AG08396 (cell line): ENCODE results near the gene EIF2A.
A peak's percentile ranks its signal among the peaks of the same experiment; 100 is the strongest.
"Not testable (repeated sequence)": the region's sequence is repeated elsewhere in the genome, so short reads cannot be mapped to it uniquely, and the experiment has no call there.

ENCODE experiments used
- DNase-seq: peaks from one replicate; pipeline ENCODE4 v3.0.0; 2012; ENCODE audit warnings: low spot score, mixed read lengths

Gene EIF2A

DNA sequence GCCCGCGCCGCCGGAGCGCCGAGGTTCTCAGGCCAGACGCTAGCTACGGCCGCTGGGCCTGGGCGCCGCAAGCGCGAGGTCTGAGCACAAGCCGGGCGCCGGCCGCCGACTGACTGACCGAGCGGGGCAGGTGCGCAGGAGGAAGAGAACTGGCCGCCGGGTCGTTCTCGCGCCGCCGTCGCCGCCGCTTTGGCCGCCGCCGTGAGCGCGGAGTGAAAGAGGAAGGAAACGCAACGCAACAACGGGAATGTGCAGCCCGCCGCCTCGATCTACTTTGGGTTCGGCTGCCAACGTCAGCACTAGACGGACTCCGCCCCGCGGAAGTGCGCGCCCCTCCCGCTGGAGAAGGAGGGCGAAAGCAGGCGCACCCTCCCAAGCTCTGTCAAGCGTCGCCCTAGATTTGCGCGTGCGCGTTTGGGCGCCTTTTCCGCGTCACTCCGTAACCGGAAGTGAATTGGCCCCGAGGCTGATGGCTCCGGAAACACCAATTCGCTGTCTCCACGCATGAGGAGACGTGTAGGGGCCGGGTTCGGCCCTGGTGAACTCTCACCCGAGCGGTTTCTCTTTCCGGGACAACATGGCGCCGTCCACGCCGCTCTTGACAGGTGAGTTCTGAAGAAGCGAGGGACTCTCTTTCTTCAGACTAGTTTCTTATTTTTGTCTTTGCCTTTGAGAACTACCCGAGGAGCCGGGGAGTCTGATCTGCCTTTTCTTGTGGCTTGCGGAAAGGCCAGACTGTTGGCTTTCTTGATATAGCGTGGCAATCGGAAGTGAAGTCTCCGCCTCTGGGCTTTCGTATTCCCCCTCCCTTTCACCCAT is at the start of gene EIF2A, which contains the start of gene SERP1:
Gene EIF2A, plus strand, starts transcription at position 562 of the 819 bp plus-strand sequence. Its CDS starts 16 bp downstream, at position 578.
Gene SERP1, minus strand, starts transcription at position 271 of the 819 bp plus-strand sequence. CDS start 361 bp downstream, outside the sequence.
- peak; percentile 96 for DNase-seq

DNA sequence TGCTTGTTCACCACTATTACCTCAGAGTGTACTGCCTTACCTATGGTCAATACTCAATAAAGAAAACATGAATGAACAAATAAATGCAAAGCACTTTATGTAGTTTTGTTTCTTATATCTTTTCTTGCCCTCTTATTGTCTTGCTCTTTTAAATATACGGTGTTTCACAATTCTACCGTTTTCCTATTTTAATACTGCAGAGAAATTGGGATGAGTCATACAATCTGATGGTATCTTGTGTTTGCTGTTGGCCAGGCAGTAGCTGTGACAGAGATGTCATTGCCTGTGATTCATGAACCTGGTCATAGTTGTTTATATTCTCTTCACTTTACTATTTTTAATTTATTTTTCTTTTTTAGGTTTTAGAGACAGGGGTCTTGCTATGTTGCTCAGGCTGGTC is 48.6 kb upstream of the EIF2A start:
- peak; percentile 31 for DNase-seq

DNA sequence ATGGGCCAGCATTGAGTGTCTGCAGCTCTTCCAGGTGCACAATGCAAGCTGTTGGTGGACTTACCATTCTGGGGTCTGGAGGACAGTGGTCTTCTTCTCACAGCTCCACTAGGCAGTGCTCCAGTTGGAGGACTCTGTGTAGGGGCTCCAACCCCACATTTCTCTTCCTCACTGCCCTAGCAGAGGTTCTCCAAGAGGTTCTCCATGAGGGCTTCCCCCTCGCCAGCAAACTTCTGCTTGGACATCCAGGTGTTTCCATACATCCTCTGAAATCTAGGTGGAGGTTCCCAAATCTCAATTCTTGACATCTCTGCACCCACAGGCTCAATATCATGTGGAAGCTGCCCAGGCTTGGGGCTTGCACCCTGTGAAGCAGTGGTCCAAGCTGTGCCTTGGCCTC is 45.6 kb upstream of the EIF2A start:
- DNase-seq = not testable (repeated sequence)

DNA sequence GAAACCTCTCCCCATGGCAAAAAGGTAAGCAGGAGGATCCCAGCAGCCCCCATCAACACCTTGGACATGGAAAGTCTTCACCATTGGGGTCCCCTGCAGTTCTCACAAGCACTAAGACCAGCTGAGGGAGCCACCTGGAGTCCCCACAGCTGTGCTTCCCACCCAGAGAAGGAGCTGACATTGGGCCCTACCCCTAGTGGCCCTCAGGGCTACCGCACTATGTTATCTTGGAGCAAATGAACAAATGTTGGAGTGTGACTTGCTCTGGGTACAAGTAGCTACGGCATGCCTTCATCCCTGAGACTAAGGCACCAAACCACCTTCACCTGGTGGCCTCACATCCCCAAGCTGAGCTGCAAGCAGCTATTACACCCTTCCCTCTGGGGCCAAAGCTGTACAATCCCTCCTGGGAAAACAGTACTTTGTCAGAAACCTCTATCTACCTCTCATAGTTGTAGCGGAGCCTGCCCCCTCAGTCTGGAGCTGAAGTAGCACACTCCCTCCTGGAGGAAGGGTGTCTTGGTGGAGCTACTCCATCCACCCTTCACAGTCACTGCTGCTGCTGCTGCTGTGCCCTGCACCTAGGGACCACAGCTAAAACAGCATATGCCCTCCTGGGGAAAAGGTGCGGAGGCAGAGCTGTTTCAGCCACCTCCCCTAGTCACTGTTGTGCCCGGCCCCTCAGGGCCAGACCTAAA is 43.0 kb upstream of the EIF2A start:
- no peak for DNase-seq

DNA sequence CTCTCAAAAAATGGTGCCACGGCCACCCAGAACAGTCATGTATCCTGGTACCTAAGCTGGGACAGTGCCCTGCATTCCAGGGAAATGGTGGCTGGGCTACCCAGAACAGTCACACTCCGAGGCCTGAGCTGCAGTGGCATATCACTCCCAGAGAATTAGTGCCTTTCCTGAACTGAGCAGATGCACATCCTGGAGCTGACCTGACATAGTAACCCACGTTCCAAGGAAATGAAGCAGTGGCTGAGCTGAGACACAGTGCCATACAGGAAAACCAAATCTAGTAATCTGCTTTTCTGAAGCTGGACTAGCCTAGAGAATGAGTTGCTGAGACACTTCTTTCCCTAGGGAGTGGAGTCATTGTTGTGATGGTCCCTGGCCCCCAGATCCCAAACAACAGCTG is 42.1 kb upstream of the EIF2A start:
- no peak for DNase-seq

DNA sequence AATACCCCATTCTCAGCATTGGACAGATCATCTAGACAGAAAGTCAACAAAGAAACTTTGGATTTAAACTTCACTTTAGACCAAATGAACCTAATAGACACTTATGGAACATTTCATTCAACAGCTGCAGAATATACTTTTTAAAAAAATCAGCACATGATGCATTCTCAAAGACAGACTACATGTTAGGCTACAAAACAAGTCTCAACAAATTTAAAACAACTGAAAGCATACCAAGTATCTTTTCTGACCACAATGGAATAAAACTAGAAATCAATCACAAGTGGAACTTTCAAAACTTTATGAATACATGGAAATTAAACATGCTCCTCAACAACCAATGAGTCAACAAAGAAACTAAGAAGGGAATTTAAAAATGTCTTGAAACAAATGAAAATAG is 38.2 kb upstream of the EIF2A start:
- no peak for DNase-seq

DNA sequence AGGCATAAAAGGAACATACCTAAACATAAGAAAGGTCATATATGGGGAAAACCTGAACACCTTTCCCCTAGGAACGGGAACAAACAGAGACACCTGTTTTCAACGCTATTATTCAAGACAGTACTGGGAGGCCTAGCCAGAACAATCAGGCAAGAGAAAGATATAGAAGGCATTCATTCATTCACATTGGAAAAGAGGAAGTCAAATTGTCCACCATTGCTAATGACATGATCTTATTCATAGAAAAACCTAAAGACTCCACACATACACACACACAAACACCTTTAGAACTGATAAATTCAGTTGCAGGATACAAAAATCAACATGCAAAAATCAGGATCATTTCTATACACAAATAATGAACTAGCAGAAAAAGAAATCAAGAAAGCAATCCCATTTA is 36.8 kb upstream of the EIF2A start:
- DNase-seq = no peak

DNA sequence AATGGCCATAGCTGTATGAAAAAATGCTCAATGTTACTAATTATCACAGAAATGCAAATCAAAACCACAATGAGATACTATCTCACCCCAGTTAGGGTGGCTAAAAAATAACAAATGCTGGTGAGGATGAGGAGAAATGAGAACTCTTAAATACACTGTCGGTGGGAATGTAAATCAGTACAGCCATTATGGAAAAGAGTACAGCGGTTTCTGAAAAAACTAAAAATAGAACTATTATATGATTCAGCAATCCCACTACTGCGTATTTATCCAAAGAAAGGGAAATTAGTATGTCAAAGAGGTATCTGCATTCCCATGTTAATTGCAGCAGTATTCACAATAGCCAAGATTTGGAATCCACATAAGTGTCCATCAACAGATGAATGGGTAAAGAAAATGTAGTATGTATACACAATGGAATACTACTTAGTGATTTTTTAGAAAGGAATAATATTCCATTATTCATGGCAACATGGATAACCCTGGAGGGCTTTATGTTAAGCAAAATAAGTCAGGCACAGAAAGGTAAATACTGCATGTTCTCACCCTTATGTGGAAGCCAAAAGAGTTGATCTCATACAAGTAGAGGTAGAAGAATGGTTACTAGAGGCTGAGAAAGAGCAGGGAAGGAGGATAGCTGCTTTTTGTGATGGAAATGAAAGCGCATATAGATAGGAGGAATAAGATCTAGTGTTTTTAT is 35.3 kb upstream of the EIF2A start:
- no peak for DNase-seq

DNA sequence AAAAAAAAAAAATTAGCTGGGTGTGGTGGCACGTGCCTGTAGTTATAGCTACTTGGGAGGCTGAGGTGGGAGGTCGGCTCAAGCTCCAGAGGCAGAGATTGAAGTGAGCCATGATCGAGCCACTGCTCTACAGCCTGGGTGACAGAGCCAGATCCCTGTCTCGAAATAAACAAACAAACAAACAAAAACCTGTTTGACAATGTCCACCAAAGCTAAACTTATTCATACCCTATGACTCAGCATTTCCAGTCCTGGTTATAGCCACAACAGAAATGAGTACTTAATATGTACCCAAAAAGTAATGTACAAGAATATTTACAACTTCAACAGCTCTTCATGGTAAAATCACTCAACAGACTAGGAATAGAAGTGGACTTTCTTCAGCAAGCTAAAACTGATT is 31.4 kb upstream of the EIF2A start:
- no peak for DNase-seq

DNA sequence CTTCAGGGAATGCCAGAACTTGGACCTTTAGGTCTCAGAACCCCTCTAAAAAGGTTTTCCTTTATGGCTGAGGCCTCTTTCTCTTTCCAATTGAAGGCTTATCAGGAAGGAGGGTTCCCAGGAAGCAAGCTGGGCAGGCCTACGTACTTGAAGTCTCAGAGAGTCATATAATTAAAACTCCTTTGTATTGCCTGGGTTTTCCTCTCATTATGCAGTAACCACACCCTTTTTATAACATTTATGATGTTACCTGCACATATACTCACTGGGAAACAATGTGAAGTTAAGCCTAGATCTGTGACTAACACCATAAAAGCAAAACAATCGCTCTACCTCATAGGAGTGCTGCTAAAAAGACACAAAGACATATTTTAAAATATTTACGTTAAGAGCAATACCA is 27.6 kb upstream of the EIF2A start:
- no peak for DNase-seq

DNA sequence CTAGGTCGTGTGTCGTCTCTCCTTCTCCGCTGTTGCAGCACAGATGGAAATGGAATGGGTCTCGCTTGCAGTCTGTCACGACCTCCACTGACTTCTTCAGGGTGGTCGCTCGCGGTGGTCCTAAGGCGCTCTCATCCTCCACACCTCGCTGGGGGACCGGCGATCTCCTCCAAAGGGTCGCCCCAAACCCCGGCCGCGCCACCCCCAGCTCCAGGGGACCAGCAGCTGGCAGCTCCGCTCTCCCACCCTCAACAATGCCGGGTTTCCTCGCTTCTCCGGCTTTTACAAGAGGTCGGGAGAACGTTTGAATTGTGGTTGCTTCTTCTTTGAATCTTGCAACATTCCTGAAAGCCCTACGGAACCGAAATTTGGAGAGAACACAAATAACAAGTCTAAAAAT is 26.2 kb upstream of the EIF2A start:
- DNase-seq = no peak

DNA sequence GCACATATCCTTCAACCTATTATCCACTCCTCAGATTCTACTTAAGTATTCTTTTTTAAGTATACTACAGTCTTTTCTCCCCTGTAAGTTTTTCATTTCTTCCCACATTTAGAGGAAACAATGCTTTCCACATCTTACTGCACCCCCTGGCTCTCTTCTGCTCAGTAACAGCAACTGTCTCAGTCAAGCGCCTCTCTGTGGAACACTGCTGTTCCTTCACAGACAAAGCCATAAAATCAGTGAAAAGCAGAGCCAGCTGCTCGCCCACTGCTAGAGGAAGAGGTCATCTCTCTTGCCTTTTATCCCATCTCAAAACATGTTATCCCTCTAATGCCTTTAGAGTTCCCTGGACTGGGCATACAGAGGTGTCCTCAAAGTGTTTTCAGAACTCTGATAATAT is 25.1 kb upstream of the EIF2A start:
- no peak for DNase-seq

DNA sequence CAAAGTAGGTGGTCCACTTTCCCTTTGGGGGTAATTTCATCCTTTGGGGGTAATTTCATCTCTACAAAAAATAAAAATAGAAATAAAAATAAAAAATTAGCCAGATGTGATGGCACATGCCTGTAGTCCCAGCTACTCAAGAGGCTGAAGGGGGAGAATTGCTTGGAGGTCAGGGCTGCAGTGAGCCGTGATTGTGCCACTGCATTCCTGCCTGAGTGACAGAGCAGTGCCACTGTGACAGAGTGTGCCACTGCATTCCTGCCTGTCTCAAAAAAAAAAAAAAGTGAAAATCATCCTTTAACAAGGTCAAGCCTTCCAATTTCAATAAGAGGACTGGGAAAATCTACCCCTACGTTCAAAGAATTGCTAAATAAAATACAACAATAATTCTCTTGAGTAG is 23.0 kb upstream of the EIF2A start:
- no peak for DNase-seq

DNA sequence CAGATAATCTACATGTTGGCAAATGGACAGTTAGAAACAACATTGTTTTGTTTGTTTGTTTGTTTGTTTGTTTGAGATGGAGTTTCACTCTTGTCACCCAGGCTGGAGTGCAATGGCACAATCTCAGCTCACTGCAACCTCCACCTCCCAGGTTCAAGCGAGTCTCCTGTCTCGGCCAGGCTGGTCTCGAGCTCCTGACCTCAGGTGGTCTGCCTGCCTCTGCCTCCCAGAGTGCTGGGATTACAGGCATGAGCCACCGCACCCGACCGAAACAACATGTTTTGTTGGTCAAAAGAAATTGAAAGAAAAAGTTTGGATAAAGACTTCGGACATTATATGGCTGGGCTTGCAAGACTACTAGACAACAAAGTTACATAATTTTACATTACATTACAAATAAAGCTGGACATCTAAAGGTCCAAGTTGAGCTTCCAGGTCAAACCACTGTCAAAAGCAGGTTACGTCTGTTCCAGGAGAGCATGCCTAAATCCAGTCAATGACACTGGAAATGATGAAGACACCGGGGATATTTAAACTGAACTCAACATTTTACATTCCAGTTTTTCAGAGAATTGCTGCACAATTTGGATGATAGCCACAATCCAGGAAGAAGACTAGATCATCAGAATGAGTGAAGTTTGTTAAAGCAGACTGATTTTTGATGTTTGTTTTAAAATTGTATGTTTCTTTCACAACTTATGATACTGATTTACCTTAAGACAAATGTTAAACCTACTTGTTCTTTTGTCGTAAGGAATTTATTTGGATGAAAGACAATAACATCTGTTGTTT is 18.9 kb upstream of the EIF2A start:
- DNase-seq = no peak

DNA sequence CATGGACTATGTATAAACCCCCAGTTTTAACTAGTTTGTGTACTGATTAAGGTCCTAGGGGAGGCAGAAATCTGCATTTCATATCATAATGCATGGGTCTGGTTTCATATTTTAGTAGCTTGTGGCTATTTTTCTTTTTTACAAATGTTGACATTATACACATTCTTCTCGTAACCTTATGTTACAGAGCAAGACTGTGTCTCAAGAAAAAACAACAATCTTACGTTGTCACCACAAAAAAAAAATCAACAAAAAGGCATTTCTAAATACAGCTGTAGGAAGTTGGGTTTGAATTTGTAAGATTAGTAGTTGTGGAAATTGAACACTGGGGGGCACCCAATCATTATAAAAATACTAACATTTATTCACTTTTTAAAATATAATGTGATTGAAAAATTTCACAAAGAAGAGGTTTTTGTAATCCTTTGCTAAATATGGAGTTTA is 18.2 kb upstream of the EIF2A start:
- no peak for DNase-seq

DNA sequence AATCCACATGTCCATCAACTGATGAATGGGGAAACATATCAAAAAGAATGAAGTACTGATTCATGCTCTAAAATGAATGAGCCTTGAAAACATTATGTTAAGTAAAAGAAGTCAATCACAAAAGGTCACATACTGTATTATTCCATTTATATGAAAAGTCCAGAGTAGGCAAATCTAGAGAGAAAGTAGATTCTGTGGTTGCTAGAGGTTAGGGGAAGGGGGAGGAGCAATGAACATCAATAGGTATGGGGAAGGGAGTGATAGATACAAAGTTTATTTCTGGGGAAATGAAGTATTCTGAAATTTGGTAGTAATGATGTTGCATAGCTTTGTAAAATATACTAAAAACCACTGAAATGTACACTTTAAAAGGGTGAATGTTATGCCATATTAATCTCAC is 14.8 kb upstream of the EIF2A start:
- DNase-seq = no peak

DNA sequence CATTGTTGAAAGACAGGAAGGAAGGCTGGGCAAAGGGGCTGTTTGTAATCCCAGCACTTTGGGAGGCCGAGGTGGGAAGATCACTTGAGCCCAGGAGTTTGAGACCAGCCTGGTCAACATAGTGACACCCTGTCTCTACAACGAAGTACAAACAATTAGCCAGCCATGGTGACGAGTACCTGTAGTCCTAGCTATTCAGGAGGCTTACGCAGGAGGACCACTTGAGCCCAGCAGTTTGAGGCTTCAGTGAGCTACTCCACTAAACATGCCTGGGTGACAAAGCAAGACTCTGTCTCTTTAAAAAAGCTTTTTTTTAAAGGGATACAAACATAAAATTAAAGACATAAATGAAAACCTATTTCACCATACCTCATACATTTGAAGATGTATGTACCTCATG is 11.4 kb upstream of the EIF2A start:
- no peak for DNase-seq

DNA sequence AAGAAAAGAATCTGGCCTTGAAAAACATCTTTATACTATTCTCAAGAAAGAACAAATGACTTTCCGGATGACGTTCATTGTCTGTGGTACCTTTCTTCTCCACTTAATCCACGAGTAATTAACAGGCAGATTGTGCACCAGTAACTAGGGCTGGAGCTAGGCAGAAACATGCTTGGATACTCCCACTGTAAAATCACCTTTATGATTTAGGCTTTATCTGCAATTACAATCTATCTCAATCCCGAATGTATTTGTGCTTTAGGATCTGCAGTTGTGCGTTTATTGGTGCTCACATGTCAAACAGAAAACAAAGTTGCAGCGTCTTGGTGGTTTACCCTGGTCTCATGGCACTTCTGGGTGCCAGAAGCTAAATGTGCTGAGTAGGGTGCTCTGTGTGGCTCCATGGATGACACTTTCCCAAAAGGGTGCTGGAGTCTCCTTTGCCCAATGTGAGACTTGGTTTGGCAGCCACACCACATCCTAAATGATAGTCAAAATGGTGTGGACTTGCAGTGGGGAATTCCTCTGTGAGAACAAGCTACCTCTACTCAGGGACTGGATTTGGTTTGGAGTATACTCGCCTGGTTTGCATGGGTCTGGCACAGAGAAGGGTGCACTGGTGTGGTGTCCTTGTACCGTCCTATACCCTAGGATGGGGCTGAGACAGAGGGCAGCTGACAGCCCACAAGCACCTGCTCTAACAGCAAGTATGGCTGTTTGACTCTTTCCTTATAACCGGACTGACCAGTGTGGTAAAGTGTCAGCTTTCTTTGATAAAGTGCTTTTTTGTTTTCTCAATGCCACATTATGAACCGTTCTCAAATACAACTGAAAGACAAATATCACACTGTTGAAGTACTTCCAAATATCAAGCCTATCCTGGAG is 8.0 kb upstream of the EIF2A start:
- no peak for DNase-seq

DNA sequence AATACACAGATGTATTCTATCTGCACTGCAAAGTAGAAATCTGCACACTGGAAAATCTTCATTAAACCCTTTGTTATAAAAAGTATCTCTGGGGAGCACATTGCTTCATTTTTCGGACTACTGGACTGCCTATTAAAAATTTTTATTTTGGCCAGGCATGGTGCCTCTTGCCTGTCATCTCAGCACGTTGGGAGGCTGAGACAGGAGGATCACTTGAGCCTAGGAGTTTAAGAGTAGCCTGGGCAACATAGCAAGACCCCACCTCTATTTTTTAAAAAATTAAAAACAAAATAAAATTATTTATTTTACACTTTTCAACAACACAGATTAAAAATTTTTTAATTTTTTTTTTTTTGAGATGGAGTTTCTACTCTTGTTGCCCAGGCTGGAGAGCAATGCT is 6.3 kb upstream of the EIF2A start:
- no peak for DNase-seq

DNA sequence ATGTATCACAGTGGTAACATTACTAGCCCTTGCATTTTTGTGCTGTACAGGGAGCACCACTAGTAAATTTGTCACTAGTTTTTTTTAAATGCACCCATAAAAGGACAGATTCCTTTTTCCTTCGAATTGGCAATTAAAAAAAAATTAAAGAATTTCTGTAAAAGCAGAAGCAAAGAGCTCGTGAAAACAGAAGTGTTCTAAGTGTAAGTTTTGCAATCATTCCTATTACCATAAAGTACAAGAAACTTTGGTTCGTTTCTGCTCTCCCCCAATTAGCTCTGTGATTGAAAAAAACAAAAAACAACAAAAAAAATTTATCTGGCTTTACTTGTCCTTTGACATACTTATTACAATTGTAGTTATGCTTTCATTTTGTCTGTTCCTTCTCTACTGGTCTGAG is 5.6 kb upstream of the EIF2A start:
- no peak for DNase-seq

DNA sequence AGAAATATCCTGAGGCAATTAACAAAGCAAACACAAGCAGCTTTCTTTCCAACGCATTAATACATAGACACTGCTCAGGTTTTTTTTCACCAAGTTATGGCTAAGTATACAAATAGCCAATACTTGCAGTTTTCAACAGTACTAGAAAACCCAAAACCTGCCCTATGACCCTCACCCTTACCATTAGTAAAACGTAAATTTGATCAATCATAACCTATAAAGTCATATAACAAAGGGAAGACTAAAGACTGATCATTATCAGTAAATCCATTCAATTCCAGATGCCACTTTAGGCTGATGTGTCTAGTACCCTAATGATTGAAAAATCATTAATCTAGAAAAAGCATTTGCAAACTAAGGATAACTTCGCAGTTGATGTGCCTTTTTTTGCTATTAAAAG is 3.5 kb upstream of the EIF2A start:
- no peak for DNase-seq
